ENCODE data around the gene TMPRSS11E. TPM values are rescaled to one million over a fixed set of nuclear protein-coding genes. Genes with fewer than 3 reads are reported as not detected.
"Not testable (repeated sequence)": the region's sequence is repeated elsewhere in the genome, so short reads cannot be mapped to it uniquely, and the experiment has no call there.

TMPRSS11E gene
- total RNA-seq, 1 donor from 2014 or later, result not detected

DNA sequence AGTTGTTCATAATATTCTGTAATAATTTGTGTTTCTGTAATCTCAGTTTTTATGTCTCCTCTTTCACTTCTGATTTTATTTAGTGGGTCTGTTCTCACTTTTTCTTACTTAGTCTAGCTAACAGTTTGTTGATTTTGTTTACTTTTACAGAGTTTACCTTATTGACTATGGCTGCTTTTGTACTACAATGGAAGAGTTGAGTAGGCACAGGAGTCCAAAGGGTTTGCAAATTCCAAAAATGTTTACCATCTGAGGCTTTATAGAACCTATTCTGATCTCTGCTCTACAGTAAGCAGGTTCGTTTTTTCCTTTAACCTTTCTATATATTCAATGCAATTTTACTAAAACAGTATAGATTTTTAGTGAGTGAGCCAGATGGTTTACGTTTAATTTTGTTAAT is 73.7 kb downstream of the TMPRSS11E start:
- Mint-ChIP-seq H3K27me3 (ENCODE audit: low read depth) (no peaks in the 10 kb centered on the region), H3K36me3 (ENCODE audit: low read depth) (no peaks in the 10 kb centered on the region), H3K4me1 (ENCODE audit: low read depth) (no peaks in the 10 kb centered on the region), H3K4me3 (ENCODE audit: unreplicated experiment) (no peak overlapping the region), H3K27ac (ENCODE audit: unreplicated experiment) (no peak overlapping the region), H3K9me3 (ENCODE audit: low read depth) (no peaks in the 10 kb centered on the region)
- DNase-seq (ENCODE audit: low spot score), result no peak
- TF ChIP-seq, protein P1, sequence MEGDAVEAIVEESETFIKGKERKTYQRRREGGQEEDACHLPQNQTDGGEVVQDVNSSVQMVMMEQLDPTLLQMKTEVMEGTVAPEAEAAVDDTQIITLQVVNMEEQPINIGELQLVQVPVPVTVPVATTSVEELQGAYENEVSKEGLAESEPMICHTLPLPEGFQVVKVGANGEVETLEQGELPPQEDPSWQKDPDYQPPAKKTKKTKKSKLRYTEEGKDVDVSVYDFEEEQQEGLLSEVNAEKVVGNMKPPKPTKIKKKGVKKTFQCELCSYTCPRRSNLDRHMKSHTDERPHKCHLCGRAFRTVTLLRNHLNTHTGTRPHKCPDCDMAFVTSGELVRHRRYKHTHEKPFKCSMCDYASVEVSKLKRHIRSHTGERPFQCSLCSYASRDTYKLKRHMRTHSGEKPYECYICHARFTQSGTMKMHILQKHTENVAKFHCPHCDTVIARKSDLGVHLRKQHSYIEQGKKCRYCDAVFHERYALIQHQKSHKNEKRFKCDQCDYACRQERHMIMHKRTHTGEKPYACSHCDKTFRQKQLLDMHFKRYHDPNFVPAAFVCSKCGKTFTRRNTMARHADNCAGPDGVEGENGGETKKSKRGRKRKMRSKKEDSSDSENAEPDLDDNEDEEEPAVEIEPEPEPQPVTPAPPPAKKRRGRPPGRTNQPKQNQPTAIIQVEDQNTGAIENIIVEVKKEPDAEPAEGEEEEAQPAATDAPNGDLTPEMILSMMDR (IDR thresholded peaks at IDR 0.05), result no peak

DNA sequence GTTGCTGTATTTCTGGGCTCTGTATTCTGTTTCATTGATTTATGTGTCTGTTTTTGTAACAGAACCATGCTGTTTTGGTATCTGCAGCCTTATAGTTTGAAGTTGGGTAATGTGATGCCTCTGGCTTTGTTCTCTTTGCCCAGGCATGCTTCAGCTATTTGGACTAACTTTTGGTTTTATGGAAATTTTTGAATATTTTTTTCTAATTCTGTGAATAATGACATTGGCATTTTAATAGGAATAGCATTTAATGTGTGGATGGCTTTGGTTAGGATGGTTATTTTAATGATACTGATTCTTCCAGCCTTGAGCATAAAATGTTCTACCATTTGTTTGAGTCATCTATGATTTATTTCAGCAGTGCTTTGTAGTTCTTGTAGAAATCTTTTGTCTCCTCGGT is 75.0 kb downstream of the TMPRSS11E start:
- H3K9me3 Mint-ChIP-seq (ENCODE audit: low read depth); H3K4me3 Mint-ChIP-seq (ENCODE audit: unreplicated experiment); H3K4me1 Mint-ChIP-seq (ENCODE audit: low read depth); DNase-seq (ENCODE audit: low spot score); H3K36me3 Mint-ChIP-seq (ENCODE audit: low read depth); H3K27ac Mint-ChIP-seq (ENCODE audit: unreplicated experiment); H3K27me3 Mint-ChIP-seq (ENCODE audit: low read depth): not testable (repeated sequence)

DNA sequence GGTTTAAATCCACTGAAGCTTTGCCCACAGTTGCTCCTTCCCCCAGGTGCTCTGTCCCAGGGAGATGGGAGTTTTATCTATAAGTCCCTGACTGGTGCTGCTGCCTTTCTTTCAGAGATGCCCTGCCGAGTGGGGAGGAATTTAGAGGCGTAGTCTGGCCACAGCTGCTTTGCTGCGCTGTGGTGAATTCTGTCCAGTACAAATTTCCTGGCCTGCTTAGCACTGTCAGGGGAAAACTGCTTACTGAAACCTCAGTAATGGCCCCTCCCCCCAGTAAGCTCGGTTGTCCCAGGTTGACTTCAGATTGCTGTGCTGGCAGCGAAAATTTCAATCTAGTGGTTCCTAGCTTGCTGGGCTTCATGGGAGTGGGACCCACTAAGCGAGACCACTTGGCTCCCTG is 88.7 kb downstream of the TMPRSS11E start:
- Mint-ChIP-seq H3K27me3 (ENCODE audit: low read depth) (no peaks in the 10 kb centered on the region), H3K4me3 (ENCODE audit: unreplicated experiment) (no peak overlapping the region), H3K4me1 (ENCODE audit: low read depth) (no peaks in the 10 kb centered on the region), H3K9me3 (ENCODE audit: low read depth) (no peaks in the 10 kb centered on the region), H3K36me3 (ENCODE audit: low read depth) (no peaks in the 10 kb centered on the region), H3K27ac (ENCODE audit: unreplicated experiment) (no peak overlapping the region)
- TF ChIP-seq, protein P1 (IDR thresholded peaks at IDR 0.05), result no peak
- DNase-seq (ENCODE audit: low spot score), result no peak

DNA sequence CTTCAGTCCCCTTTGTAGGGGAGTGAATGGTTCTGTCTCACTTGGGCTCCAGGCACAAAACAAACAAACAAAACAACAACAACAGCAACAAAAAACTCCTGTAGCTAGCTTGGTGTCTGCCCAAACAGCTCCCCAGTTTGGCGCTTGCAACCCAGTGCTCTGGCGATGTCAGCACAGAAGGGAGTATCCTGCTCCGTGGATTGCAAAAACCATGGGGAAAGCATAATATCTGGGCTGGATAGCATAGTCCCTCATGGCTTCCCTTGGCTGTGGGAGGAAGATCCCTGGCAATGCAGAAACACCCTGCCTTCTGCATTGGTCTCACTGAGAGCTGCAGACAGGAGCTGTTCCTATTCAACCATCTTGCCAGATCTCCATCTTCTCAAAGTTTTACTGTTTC is 89.1 kb downstream of the TMPRSS11E start:
- TF ChIP-seq, protein P1 (IDR thresholded peaks at IDR 0.05), result no peak
- H3K9me3 Mint-ChIP-seq (ENCODE audit: low read depth), result no peaks in the 10 kb centered on the region
- DNase-seq (ENCODE audit: low spot score), result no peak
- H3K27me3 Mint-ChIP-seq (ENCODE audit: low read depth), result no peaks in the 10 kb centered on the region
- H3K4me1 Mint-ChIP-seq (ENCODE audit: low read depth), result no peaks in the 10 kb centered on the region
- no peak overlapping the region for H3K27ac Mint-ChIP-seq (ENCODE audit: unreplicated experiment)
- no peaks in the 10 kb centered on the region for H3K36me3 Mint-ChIP-seq (ENCODE audit: low read depth)
- no peak overlapping the region for H3K4me3 Mint-ChIP-seq (ENCODE audit: unreplicated experiment)

DNA sequence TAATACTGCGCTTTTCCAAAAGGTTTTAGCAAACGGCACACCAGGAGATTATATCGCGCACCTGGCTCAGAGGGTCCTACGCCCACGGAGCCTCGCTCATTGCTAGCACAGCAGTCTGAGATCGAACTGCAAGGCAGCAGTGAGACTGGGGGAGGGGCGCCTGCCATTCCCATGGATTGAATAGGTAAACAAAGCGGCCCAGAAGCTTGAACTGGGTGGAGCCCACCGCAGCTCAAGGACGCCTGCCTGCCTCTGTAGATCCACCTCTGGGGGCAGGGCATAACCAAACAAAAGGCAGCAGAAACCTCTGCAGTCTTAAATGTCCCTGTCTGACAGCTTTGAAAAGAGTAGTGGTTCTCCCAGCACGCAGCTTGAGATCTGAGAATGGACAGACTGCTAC is 95.5 kb downstream of the TMPRSS11E start:
- H3K4me3 Mint-ChIP-seq (ENCODE audit: unreplicated experiment); H3K9me3 Mint-ChIP-seq (ENCODE audit: low read depth); H3K36me3 Mint-ChIP-seq (ENCODE audit: low read depth); DNase-seq (ENCODE audit: low spot score); H3K27ac Mint-ChIP-seq (ENCODE audit: unreplicated experiment); H3K27me3 Mint-ChIP-seq (ENCODE audit: low read depth); H3K4me1 Mint-ChIP-seq (ENCODE audit: low read depth): not testable (repeated sequence)

Other genes starting within 250 kb of the TMPRSS11E start
- gene TMPRSS11B, start 201.8 kb upstream of the TMPRSS11E start, total RNA-seq, result not detected in 3 replicates
- 53.9 to 54.8 TPM (median 54.1 TPM) in 3 replicates for gene YTHDC1, start 97.4 kb upstream of the TMPRSS11E start, total RNA-seq
- not detected in 3 replicates for gene UGT2B17, start 128.9 kb downstream of the TMPRSS11E start, total RNA-seq
- gene UGT2B15, start 223.2 kb downstream of the TMPRSS11E start, total RNA-seq, result not detected in 3 replicates

Data from chondrocyte (in vitro differentiated cells).